Measurements from ENCODE around the gene MAD1L1. TPM values are rescaled to one million over a fixed set of nuclear protein-coding genes. Genes with fewer than 3 reads are reported as not detected.

The MAD1L1 gene
- total RNA-seq, 1 donor from 2014 or later, result 59.6 TPM

DNA sequence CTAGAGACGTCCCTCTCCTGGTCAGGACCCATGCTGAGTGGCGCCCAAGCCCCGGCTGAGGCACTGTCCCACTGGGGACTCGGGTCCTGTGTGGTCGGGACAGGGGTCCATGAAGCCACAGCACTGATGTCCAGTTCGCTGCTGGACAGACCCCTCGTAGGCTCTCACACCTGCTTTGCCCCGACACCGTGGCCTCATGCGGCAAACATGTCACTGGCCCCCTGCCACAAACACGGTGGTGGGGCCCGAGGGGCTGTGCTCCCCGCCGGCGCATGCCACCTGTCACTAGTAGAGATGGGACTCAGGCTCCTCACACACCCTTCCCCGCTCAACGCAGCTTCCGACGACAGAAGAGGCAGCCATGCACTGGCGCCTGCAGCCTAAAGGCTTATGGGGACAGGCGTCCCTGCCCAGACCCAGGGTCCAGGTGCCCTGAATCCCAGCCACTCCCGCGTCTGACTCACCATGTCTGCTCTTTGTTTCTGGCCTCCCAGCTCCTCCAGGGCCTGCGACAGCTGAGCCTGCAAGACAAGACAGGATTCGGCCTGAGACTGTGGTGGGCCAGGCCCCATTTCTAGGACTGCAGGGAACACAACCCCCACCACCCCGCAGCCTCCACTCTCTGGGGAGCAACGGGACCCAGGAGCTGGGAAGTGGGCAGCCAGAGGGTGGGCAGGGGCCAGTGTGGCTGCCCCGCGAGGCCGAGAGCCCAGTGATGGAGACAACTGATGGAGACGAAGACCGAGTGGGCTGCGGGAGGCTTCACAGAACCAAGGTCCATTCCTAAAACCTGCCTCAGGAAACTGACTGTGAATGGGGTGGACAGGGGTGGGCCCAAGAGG lies 230.9 kb downstream of the MAD1L1 start:
- no peaks in the 10 kb centered on the region for H3K4me1 ChIP-seq
- peaks cover 0 to 4% of the 10 kb centered on the region in 2 donors for H3K36me3 ChIP-seq
- no peak overlapping the region for H3K4me3 ChIP-seq
- no peaks in the 10 kb centered on the region for H3K27me3 ChIP-seq
- DNase-seq (ENCODE audit: low spot score in 2 of 2), result peak; percentile 3 to 57
- TF ChIP-seq, protein P1, sequence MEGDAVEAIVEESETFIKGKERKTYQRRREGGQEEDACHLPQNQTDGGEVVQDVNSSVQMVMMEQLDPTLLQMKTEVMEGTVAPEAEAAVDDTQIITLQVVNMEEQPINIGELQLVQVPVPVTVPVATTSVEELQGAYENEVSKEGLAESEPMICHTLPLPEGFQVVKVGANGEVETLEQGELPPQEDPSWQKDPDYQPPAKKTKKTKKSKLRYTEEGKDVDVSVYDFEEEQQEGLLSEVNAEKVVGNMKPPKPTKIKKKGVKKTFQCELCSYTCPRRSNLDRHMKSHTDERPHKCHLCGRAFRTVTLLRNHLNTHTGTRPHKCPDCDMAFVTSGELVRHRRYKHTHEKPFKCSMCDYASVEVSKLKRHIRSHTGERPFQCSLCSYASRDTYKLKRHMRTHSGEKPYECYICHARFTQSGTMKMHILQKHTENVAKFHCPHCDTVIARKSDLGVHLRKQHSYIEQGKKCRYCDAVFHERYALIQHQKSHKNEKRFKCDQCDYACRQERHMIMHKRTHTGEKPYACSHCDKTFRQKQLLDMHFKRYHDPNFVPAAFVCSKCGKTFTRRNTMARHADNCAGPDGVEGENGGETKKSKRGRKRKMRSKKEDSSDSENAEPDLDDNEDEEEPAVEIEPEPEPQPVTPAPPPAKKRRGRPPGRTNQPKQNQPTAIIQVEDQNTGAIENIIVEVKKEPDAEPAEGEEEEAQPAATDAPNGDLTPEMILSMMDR (IDR thresholded peaks at IDR 0.05), result no peak
- no peaks in the 10 kb centered on the region for H3K9me3 ChIP-seq
- intact Hi-C loops (cut with DNase I), result no loop called here
- no peak overlapping the region for H3K27ac ChIP-seq

DNA sequence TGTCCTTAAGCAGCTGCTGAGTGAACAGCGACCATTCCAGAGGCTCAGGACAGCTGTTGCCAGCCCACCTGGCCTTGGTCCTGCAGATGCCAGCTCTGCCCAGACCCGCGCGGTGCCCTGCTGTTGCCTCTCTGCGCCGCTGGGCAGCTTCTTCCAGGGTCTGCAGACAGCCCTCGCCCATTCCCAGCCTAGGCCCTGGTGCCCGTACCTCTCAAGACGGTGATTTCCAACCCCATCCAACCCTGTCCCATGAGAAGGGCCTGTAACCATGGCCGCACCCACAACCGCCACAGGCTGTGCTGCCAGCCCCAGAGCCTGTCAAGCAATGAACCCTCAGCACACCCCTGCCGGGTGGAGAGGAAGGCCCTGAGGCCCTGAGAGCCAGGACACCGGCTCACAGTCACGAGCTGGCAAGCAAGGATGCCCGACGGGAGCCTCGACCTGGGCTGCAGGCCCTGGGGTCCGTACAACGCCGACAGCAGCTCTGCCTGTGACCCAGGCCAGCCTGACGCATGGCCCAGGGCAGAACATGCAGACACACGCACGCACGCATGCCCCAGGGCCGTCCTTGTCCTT lies 231.9 kb downstream of the MAD1L1 start:
- intact Hi-C loops (cut with DNase I), result no loop called here
- no peak overlapping the region for H3K4me3 ChIP-seq
- H3K36me3 ChIP-seq, result peaks cover 0 to 4% of the 10 kb centered on the region in 2 donors
- H3K27ac ChIP-seq, result no peak overlapping the region
- no peaks in the 10 kb centered on the region for H3K9me3 ChIP-seq
- DNase-seq (ENCODE audit: low spot score in 2 of 2), result peak in 1 of 2 donors; percentile 46
- H3K4me1 ChIP-seq, result no peaks in the 10 kb centered on the region
- no peaks in the 10 kb centered on the region for H3K27me3 ChIP-seq
- TF ChIP-seq, protein P1 (IDR thresholded peaks at IDR 0.05), result no peak

DNA sequence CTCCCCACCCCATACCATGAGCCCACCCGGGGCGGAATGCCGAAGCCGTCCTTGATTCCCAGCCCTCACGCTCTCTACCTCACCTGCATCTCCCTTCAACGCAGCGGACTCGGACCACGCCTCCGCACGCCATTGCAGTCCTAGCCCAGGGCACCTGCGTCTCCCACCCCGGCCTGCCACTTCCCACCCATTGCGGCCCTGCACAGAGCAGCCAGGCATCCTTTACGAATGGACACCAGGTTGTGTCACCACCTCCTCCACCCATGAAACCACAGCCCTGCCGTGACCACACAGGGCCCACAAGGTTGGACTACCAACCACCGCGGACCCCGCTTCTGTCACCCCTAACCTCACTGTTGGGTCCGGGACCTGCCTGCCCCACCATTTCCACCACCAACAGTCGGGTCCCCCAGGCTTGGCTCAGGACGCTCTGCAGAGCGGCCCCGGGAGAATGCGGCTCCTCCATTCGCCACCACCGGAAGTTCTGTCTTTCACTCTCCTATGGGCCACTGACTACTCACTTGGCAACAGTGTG lies 232.5 kb downstream of the MAD1L1 start:
- no peaks in the 10 kb centered on the region for H3K27me3 ChIP-seq

DNA sequence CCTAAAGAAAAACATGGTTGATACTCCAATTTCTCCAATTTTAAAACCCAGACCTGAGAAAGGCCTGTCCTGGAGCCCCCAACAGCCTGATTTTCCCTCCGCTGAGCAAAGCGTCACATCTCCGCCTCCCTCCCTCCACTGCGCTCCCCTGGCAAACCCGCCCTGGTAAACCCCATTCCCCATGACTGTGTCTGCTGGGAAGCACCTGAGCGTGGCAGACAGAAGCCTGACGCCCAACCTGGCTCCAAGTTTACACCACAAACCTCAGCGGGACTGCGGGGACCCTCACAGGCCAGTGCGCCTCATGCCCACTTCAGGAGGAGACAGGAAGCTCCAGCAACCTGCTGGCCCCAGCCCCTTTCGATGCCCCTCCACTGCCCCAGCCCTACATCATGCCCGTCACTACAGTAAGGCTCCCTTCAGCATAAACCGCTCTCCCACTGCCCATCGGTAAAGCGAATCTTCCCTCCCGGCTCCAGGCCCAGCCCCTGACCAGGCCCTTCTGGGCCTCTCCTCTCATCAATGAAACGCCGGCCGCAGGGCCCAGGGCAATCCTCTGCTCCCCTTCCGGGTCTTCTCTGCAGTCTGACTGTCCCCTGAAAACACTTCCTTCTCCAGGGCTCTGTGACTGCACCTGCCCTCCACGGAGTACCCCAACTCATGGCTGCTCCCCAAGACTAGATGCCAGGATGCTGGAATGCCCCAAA lies 233.3 kb downstream of the MAD1L1 start:
- Histone ChIP-seq H3K36me3 (peaks cover 0 to 3% of the 10 kb centered on the region in 2 donors), H3K4me1 (no peaks in the 10 kb centered on the region), H3K4me3 (no peak overlapping the region), H3K27me3 (no peaks in the 10 kb centered on the region), H3K9me3 (no peaks in the 10 kb centered on the region), H3K27ac (no peak overlapping the region)
- intact Hi-C loops (cut with DNase I), result no loop called here
- TF ChIP-seq, protein P1 (IDR thresholded peaks at IDR 0.05), result no peak
- no peak for DNase-seq (ENCODE audit: low spot score in 2 of 2)

More for the DNA sequence above, 232.5 kb downstream of the MAD1L1 start:
- Histone ChIP-seq H3K27ac (no peak overlapping the region), H3K4me3 (no peak overlapping the region), H3K4me1 (no peaks in the 10 kb centered on the region), H3K36me3 (peaks cover 0 to 4% of the 10 kb centered on the region in 2 donors), H3K9me3 (no peaks in the 10 kb centered on the region)
- no peak for DNase-seq (ENCODE audit: low spot score in 2 of 2)
- intact Hi-C loops (cut with DNase I), result no loop called here
- TF ChIP-seq, protein P1 (IDR thresholded peaks at IDR 0.05), result no peak

DNA sequence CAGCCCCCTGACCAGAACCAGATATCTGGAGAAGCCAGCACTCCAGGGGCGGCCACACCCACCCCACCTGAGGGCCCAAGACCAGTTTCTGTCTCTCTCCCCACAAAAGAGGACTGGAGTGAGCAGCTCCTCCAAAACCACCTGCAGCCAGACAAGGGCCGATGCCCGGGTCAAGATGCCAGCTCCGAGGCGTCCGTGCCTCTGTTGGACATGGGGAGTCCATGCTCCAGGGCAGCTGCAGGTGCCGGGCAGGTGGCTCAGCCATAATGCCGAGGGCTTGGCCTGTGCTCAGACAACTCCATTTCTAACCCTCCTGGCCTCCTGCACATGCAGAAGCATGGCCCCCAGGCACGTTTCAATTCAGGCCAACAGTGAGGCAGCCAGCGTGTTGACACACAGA lies 234.6 kb downstream of the MAD1L1 start:
- TF ChIP-seq, protein P1 (IDR thresholded peaks at IDR 0.05), result no peak
- no peaks in the 10 kb centered on the region for H3K9me3 ChIP-seq
- H3K27me3 ChIP-seq, result no peaks in the 10 kb centered on the region
- no peaks in the 10 kb centered on the region for H3K36me3 ChIP-seq
- intact Hi-C loops (cut with DNase I), result no loop called here
- no peak overlapping the region for H3K4me3 ChIP-seq
- H3K27ac ChIP-seq, result no peak overlapping the region
- DNase-seq (ENCODE audit: low spot score in 2 of 2), result no peak
- no peaks in the 10 kb centered on the region for H3K4me1 ChIP-seq

Measured in ascending aorta (tissue), 2 donors.